Measurements from ENCODE around the gene KCNH6. TPM values are rescaled to one million over a fixed set of nuclear protein-coding genes. Genes with fewer than 3 reads are reported as not detected.
A peak's percentile ranks its signal among the peaks of the same experiment; 100 is the strongest.

Gene KCNH6
- polyA plus RNA-seq, 1 of the 3 experiments (the other 2 are of a cell fraction) = 0.15 TPM

DNA sequence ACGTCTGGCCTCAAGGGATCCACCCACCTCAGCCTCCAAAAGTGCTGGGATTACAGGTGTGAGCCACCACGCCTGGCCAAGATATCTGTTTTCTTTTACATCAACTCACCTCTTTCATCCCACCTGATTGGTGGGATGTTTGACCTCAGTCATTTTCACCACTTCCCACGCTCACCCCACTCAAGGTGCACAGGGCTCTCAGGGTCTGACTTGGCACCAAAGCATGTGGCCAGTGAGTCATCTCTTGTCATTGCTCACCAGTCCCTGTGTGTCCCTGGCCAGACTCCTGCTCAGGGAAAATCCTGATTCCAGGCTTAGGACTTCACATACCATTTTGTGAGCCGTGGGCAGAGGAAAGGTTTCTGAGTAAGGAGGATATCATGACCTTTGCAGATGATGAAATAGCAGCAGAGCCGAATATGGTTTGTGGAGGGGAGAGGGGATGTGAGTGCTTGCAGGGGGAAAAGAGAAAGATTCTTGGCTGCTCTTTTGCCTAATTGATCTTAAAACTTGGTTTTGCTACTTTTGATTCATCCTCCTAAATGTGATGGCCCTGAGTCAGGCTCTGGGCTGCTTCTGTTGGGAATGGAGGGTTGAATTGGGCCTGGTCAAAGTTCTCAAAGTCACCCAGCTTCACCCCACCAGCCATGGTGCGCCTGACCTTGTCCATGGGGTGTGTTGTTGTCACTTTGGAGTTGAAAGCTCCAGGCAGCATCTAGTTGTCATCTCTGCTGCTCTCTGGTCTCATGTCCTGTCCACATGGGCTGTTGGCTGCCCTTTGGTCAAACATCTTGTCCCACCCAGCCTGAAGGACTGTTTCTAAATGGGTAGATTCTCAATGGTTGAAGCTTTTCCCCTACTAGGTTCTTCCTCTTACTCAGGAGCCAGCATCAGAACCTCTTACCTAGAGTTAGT is 6.0 kb upstream of the KCNH6 start:
- CTCF ChIA-PET = interaction anchor here (0.6 to 1.4 kb wide), 4 partner anchors 12 to 95 kb away, joined by 3 to 7 read pairs (median 3); no protein-coding TSS in a partner anchor
- Histone ChIP-seq H3K9me3 (no peaks in the 10 kb centered on the region), H4K20me1 (ENCODE audit: insufficient read depth) (no peaks in the 10 kb centered on the region), H3K27ac (ENCODE audit: low read depth in 2 of 2, low read length in 1 of 2) (no peak overlapping the region), H3K9ac (no peak overlapping the region), H3K9me2 (no peaks in the 10 kb centered on the region), H2AFZ (ENCODE audit: low read depth) (no peak overlapping the region), H3K27me3 (ENCODE audit: insufficient read depth) (no peaks in the 10 kb centered on the region), H3K79me2 (ENCODE audit: insufficient read depth) (no peaks in the 10 kb centered on the region), H3K4me1 (ENCODE audit: control insufficient read depth in 1 of 2, insufficient read depth in 2 of 2, low read depth in 1 of 2, low read length in 1 of 2) (peaks cover 2 to 28% of the 10 kb centered on the region in 2 experiments; a peak in 1 of 4 replicates), H3K36me3 (replicated peaks in 1 of 2; ENCODE audit: control insufficient read depth in 1 of 2, insufficient read depth in 2 of 2, low read length in 1 of 2) (no peaks in the 10 kb centered on the region), H3F3A (replicated peaks; ENCODE audit: insufficient read depth) (no peaks in the 10 kb centered on the region), H3K4me3 (ENCODE audit: low read depth in 2 of 2, low read length in 1 of 2) (no peak overlapping the region), H3K4me2 (no peak overlapping the region)
- TF ChIP-seq YY1 (IDR thresholded peaks at IDR 0.05; ENCODE audit: low read depth) (no peak), FOSL2 (IDR thresholded peaks at IDR 0.05; ENCODE audit: borderline replicate concordance, low read depth) (peak; percentile 8; the same call in 1 of the 2 replicates)
- POLR2A ChIA-PET = no interaction called here
- no peak for DNase-seq
- WGBS (ENCODE audit: low lambda C conversion rate) = 47% methylated on average over 6 of the region's 6 CpGs

DNA sequence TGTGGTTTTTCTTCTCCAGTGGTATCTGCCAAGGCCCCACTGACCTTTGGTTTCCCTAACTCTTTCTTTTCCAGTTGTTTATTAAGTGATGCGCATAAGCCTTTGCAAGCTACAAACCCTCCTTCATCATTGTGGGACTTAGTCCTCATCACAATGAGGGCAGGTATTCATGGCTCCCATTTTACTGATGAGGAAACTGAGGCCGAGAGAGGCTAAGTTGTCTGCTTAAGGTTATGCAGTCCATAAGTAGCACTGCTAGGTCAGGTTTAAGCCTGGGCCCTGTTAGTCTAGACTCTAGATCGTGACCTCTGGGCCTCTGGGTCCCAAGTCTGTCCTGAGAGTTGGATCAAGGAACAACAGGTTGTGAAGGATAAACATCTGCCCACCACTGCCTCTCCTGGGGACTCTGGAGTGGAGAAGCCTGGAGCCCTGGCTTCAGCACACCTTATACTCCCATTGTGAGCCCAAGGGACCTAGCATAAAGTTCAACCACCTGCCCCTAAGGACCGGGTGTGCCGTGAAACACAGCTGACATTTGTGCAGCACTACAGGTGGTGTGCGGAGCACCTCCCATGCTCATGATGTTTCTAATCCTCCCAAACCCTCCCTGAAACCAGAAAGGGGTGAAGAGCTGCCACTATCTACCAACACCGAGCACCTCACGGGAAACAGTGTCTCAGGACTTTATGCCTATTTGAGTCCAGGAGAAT is 5.2 kb upstream of the KCNH6 start:
- CTCF ChIA-PET = interaction anchor here (0.6 to 1.9 kb wide), 10 partner anchors 12 to 112 kb away, joined by 3 to 7 read pairs (median 3); no protein-coding TSS in a partner anchor

DNA sequence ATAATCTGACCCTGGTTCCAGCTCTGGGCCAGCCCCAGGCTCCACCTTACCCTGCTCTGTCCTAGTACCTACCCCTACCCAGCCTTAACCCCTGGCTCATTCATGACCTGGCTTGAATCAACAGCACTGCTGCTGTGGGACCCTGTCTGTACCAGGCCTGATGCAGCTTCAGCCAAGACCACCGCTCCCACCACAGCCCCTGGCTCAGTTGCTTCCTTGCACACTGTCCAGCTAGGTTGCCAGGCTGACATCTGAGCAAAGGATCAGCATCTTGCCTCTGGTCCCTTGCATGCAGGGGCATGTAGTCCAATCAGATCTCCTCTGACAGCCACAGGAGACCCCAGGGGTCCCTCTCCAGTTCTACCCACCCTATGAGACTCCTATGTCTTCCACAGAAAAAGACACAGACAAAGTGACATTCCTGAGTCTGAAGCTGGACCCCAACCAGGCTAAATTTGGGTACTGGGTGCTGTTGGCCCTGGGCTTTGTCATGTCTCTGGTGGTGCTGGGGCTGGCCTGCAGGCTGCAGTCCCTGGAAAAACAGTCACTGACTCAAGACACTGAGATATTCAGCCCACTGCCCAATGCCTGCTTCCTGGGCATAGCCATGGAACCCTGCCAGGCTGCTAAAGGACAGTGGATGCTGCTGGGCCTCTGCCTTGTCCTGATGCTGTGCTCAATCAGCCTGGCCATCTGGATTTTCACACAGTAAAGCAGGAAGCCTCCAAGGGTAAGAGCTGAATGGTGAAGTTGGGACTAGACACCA is 3.9 kb upstream of the KCNH6 start:
- ChIA-PET POLR2A (interaction anchor here (0.7 to 1.0 kb wide), 2 partner anchors 8 to 43 kb away, joined by 3 read pairs; partner anchors contain the start of gene ACE), CTCF (interaction anchor here (0.9 to 1.9 kb wide), 13 partner anchors 13 to 826 kb away, joined by 3 to 7 read pairs (median 4); no protein-coding TSS in a partner anchor)
- Histone ChIP-seq H3K27ac (ENCODE audit: low read depth in 2 of 2, low read length in 1 of 2) (peak overlapping the region in 1 of 2 experiments; percentile 84; a peak in 2 of 4 replicates), H4K20me1 (ENCODE audit: insufficient read depth) (no peaks in the 10 kb centered on the region; the same call in 1 of the 2 replicates), H3K9ac (no peak overlapping the region), H3K9me2 (no peaks in the 10 kb centered on the region), H3F3A (replicated peaks; ENCODE audit: insufficient read depth) (no peaks in the 10 kb centered on the region), H3K4me1 (ENCODE audit: control insufficient read depth in 1 of 2, insufficient read depth in 2 of 2, low read depth in 1 of 2, low read length in 1 of 2) (peaks cover 2 to 42% of the 10 kb centered on the region in 2 experiments; a peak in 1 of 4 replicates), H3K4me3 (ENCODE audit: low read depth in 2 of 2, low read length in 1 of 2) (no peak overlapping the region), H3K79me2 (ENCODE audit: insufficient read depth) (no peaks in the 10 kb centered on the region), H3K4me2 (no peak overlapping the region), H3K9me3 (no peaks in the 10 kb centered on the region), H3K27me3 (ENCODE audit: insufficient read depth) (no peaks in the 10 kb centered on the region), H3K36me3 (replicated peaks in 1 of 2; ENCODE audit: control insufficient read depth in 1 of 2, insufficient read depth in 2 of 2, low read length in 1 of 2) (no peaks in the 10 kb centered on the region), H2AFZ (ENCODE audit: low read depth) (no peak overlapping the region)
- peak; percentile 84 for DNase-seq
- TF ChIP-seq EP300 (IDR thresholded peaks at IDR 0.05; ENCODE audit: borderline replicate concordance in 1 of 2, low read depth in 1 of 2, low read length in 1 of 2) (peak in 1 of 2 experiments; percentile 53; a peak in 2 of 4 replicates), RCOR1 (IDR thresholded peaks at IDR 0.05; ENCODE audit: low read length) (peak; percentile 20; the same call in 1 of the 2 replicates)
- TF ChIP-seq, protein P1, sequence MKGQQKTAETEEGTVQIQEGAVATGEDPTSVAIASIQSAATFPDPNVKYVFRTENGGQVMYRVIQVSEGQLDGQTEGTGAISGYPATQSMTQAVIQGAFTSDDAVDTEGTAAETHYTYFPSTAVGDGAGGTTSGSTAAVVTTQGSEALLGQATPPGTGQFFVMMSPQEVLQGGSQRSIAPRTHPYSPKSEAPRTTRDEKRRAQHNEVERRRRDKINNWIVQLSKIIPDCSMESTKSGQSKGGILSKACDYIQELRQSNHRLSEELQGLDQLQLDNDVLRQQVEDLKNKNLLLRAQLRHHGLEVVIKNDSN (IDR thresholded peaks at IDR 0.05; ENCODE audit: borderline replicate concordance, low read depth) = no peak
- 14% methylated on average over 1 of the region's 1 CpG for WGBS (ENCODE audit: low lambda C conversion rate)

More for the DNA sequence above, 5.2 kb upstream of the KCNH6 start:
- H3K4me1 ChIP-seq (ENCODE audit: control insufficient read depth in 1 of 2, insufficient read depth in 2 of 2, low read depth in 1 of 2, low read length in 1 of 2) = peaks cover 2 to 31% of the 10 kb centered on the region in 2 experiments; a peak in 1 of 4 replicates
- TF ChIP-seq POLR2AphosphoS5 (IDR thresholded peaks at IDR 0.05; ENCODE audit: low read depth, low read length) (no peak), NRF1 (IDR thresholded peaks at IDR 0.05; ENCODE audit: low read depth, low read length) (no peak)
- no peaks in the 10 kb centered on the region for H3K36me3 ChIP-seq (replicated peaks in 1 of 2; ENCODE audit: control insufficient read depth in 1 of 2, insufficient read depth in 2 of 2, low read length in 1 of 2)
- no peak for DNase-seq
- 78% methylated on average over 8 of the region's 8 CpGs for WGBS (ENCODE audit: low lambda C conversion rate)
- POLR2A ChIA-PET = no interaction called here
- no peak overlapping the region for H3K27ac ChIP-seq (ENCODE audit: low read depth in 2 of 2, low read length in 1 of 2)
- no peaks in the 10 kb centered on the region for H3K27me3 ChIP-seq (ENCODE audit: insufficient read depth)
- no peak overlapping the region for H3K4me2 ChIP-seq
- no peaks in the 10 kb centered on the region for H3K9me2 ChIP-seq
- H4K20me1 ChIP-seq (ENCODE audit: insufficient read depth) = no peaks in the 10 kb centered on the region; the same call in 1 of the 2 replicates
- no peak overlapping the region for H3K9ac ChIP-seq
- no peaks in the 10 kb centered on the region for H3K79me2 ChIP-seq (ENCODE audit: insufficient read depth)
- no peaks in the 10 kb centered on the region for H3K9me3 ChIP-seq
- no peaks in the 10 kb centered on the region for H3F3A ChIP-seq (replicated peaks; ENCODE audit: insufficient read depth)
- H2AFZ ChIP-seq (ENCODE audit: low read depth) = no peak overlapping the region
- H3K4me3 ChIP-seq (ENCODE audit: low read depth in 2 of 2, low read length in 1 of 2) = no peak overlapping the region

Measured in SK-N-SH (cell line).